Liver (tissue), 9 donors: Measurements from ENCODE around the gene SH2B3. TPM values are rescaled to one million over a fixed set of nuclear protein-coding genes. Genes with fewer than 3 reads are reported as not detected.

ENCODE experiments used
- DNase-seq: peaks from one replicate; pipeline ENCODE4 v3.0.0-alpha.2; 2017; ENCODE audit warnings: low spot score
- H3K27ac ChIP-seq, 2 donors: one replicate each; pipeline ENCODE4 v1.7.0; 2013; ENCODE audit warnings: inconsistent platforms in 2 of 2, low read length in 2 of 2, control low read depth in 1 of 2, low read depth in 1 of 2, mild to moderate bottlenecking in 1 of 2
- H3K27me3 ChIP-seq, 4 donors: one replicate each; pipeline versions ENCODE4 v1.6.1 to v1.7.0; 2013; ENCODE audit warnings: low read length in 3 of 4, inconsistent platforms in 1 of 4, mild to moderate bottlenecking in 1 of 4, moderate library complexity in 1 of 4; ENCODE audit not compliant: control insufficient read depth in 4 of 4, insufficient read depth in 4 of 4
- H3K36me3 ChIP-seq, 4 donors: one replicate each; pipeline versions ENCODE4 v1.6.1 to v1.7.0; 2013; ENCODE audit warnings: low read length in 3 of 4, mild to moderate bottlenecking in 3 of 4, low read depth in 1 of 4, moderate library complexity in 1 of 4; ENCODE audit not compliant: control insufficient read depth in 4 of 4, insufficient read depth in 3 of 4
- H3K4me1 ChIP-seq, 4 donors: one replicate each; pipeline versions ENCODE4 v1.6.1 to v1.7.0; 2013; ENCODE audit warnings: low read length in 3 of 4, mild to moderate bottlenecking in 3 of 4, moderate library complexity in 1 of 4; ENCODE audit not compliant: control insufficient read depth in 4 of 4, insufficient read depth in 4 of 4
- H3K4me3 ChIP-seq, 3 donors: one replicate each; pipeline versions ENCODE4 v1.6.1 to v1.7.0; 2013; ENCODE audit warnings: low read length in 3 of 3, control low read depth in 1 of 3, low read depth in 1 of 3, mild to moderate bottlenecking in 1 of 3
- H3K9ac ChIP-seq, 2 donors: one replicate each; pipeline ENCODE4 v1.7.0; 2013; ENCODE audit warnings: low read length in 2 of 2, mild to moderate bottlenecking in 2 of 2, moderate library complexity in 2 of 2, control low read depth in 1 of 2, low read depth in 1 of 2
- H3K9me3 ChIP-seq, 4 donors: one replicate each; pipeline versions ENCODE4 v1.6.1 to v1.7.0; 2013; ENCODE audit warnings: low read length in 3 of 4; ENCODE audit not compliant: control insufficient read depth in 4 of 4
- EGR1 ChIP-seq, 2 donors: IDR thresholded peaks; 2 replicates each; pipeline ENCODE4 v1.6.1; 2016 to 2018; ENCODE audit warnings: antibody characterized with exemption in 2 of 2, low read depth in 2 of 2
- FOXA1 ChIP-seq: IDR thresholded peaks from 2 replicates; pipeline ENCODE4 v1.6.1; 2016; ENCODE audit warnings: antibody characterized with exemption
- FOXA2 ChIP-seq: IDR thresholded peaks from 2 replicates; pipeline ENCODE4 v1.6.1; 2016; ENCODE audit warnings: antibody characterized with exemption
- GABPA ChIP-seq, 2 donors: IDR thresholded peaks in 1 of 2; conservative IDR thresholded peaks in 1 of 2; 2 replicates each; pipeline ENCODE4 v1.6.1; 2016; ENCODE audit warnings: antibody characterized with exemption in 2 of 2, mild to moderate bottlenecking in 1 of 2, moderate library complexity in 1 of 2
- HNF4A ChIP-seq, 2 donors: conservative IDR thresholded peaks; 2 replicates each; pipeline ENCODE4 v1.6.1; 2016; ENCODE audit warnings: antibody characterized with exemption in 2 of 2, mild to moderate bottlenecking in 2 of 2
- HNF4G ChIP-seq: IDR thresholded peaks from 2 replicates; pipeline ENCODE4 v1.6.1; 2016; ENCODE audit warnings: antibody characterized with exemption
- JUND ChIP-seq, 2 donors: IDR thresholded peaks; 2 replicates each; pipeline ENCODE4 v1.6.1; 2016; ENCODE audit warnings: antibody characterized with exemption in 2 of 2
- MAX ChIP-seq: IDR thresholded peaks from 2 replicates; pipeline ENCODE4 v1.6.1; 2016; ENCODE audit warnings: antibody characterized with exemption
- NR2F2 ChIP-seq: IDR thresholded peaks from 2 replicates; pipeline ENCODE4 v1.6.1; 2016; ENCODE audit warnings: antibody characterized with exemption
- RAD21 ChIP-seq, 2 donors: IDR thresholded peaks; 2 replicates each; pipeline ENCODE4 v1.6.1; 2016; ENCODE audit warnings: antibody characterized with exemption in 2 of 2, mild to moderate bottlenecking in 2 of 2
- REST ChIP-seq: IDR thresholded peaks from 2 replicates; pipeline ENCODE4 v1.6.1; 2016; ENCODE audit warnings: antibody characterized with exemption, mild to moderate bottlenecking
- RXRA ChIP-seq, 2 donors: IDR thresholded peaks; 2 replicates each; pipeline ENCODE4 v1.6.1; 2017 to 2018; ENCODE audit warnings: antibody characterized with exemption in 2 of 2, mild to moderate bottlenecking in 1 of 2
- SP1 ChIP-seq: IDR thresholded peaks from 2 replicates; pipeline ENCODE4 v1.6.1; 2018; ENCODE audit warnings: antibody characterized with exemption, mild to moderate bottlenecking
- TAF1 ChIP-seq: conservative IDR thresholded peaks from 2 replicates; pipeline ENCODE4 v1.6.1; 2016; ENCODE audit warnings: antibody characterized with exemption, mild to moderate bottlenecking
- YY1 ChIP-seq: IDR thresholded peaks from 2 replicates; pipeline ENCODE4 v1.6.1; 2016; ENCODE audit warnings: antibody characterized with exemption, mild to moderate bottlenecking
- WGBS: extraction: QIAGEN DNeasy Blood & Tissue Kit; methylation state at CpG from one replicate; pipeline ENCODE4 v1.1.7; 2013; 5-methylcytosine and 5-hydroxymethylcytosine counted together
- polyA plus RNA-seq, 2 donors: library from polyadenylated mRNA; stranded (reverse) in 1 of 2; unstranded in 1 of 2; fragments of 200-250 nt in 1 of 2; fragments of >200 nt in 1 of 2; fragmentation: Nextera tagmentation in 1 of 2; extraction: Ambion mirVana in 1 of 2; gene quantifications; one replicate each; pipeline versions ENCODE4 v1.2.1 to v1.2.3, GENCODE V29; 2013 to 2015
- total RNA-seq, 2 donors: library from RNA; depleted of rRNA; stranded (reverse); fragments of >200 nt; gene quantifications; one replicate each; pipeline ENCODE4 v1.2.3, GENCODE V29; 2014
- TF ChIP-seq, protein P1 (sequence below): IDR thresholded peaks from 2 replicates; pipeline ENCODE4 v1.6.1; 2016; ENCODE audit warnings: antibody characterized with exemption
- TF ChIP-seq, protein P2 (sequence below): fragments of 150-350 bp; IDR thresholded peaks from 2 replicates; pipeline ENCODE4 v1.5.1; 2017; ENCODE audit warnings: improper control_type of control experiment, low read depth, low read length; ENCODE audit not compliant: missing input control
- TF ChIP-seq, protein P3 (sequence below): IDR thresholded peaks from 2 replicates; pipeline ENCODE4 v1.6.1; 2016; ENCODE audit warnings: antibody characterized with exemption
- donor health status: healthy.
- donor health status: healthy.
- donor health status: healthy.
- donor health status: healthy.
- donor health status: healthy.

Gene SH2B3
- total and polyA plus RNA-seq, 4 donors = 4.4 to 18.7 (median 8.8) TPM

- DNase-seq = no peak
- Histone ChIP-seq H3K27me3 (no peaks in the 10 kb centered on the region), H3K27ac (no peak overlapping the region), H3K4me1 (peaks cover 0 to 9% (median 3%) of the 10 kb centered on the region in 4 donors), H3K36me3 (peaks cover 0 to 14% (median 8%) of the 10 kb centered on the region in 4 donors), H3K9ac (no peak overlapping the region), H3K9me3 (no peaks in the 10 kb centered on the region), H3K4me3 (no peak overlapping the region)
- TF ChIP-seq JUND (IDR thresholded peaks at IDR 0.05) (no peak), HNF4A (conservative IDR thresholded peaks at IDR 0.05) (no peak), FOXA1 (no peak)
- WGBS = 93% methylated on average over 30 of the region's 30 CpGs
Observed at GRCh38 chr12:111418594-111418880, 12.8 kb downstream of the SH2B3 start.

- no peak for TF ChIP-seq NR2F2
- no peak for TF ChIP-seq FOXA1
- no peak for TF ChIP-seq SP1
- no peak for TF ChIP-seq JUND (IDR thresholded peaks at IDR 0.05)
- no peak for TF ChIP-seq FOXA2
- no peak for TF ChIP-seq HNF4A (conservative IDR thresholded peaks at IDR 0.05)
- TF ChIP-seq GABPA (IDR thresholded peaks at IDR 0.05 in 1 of 2, conservative IDR thresholded peaks at IDR 0.05 in 1 of 2) = no peak
- TF ChIP-seq YY1 = no peak
- TF ChIP-seq, protein P1, sequence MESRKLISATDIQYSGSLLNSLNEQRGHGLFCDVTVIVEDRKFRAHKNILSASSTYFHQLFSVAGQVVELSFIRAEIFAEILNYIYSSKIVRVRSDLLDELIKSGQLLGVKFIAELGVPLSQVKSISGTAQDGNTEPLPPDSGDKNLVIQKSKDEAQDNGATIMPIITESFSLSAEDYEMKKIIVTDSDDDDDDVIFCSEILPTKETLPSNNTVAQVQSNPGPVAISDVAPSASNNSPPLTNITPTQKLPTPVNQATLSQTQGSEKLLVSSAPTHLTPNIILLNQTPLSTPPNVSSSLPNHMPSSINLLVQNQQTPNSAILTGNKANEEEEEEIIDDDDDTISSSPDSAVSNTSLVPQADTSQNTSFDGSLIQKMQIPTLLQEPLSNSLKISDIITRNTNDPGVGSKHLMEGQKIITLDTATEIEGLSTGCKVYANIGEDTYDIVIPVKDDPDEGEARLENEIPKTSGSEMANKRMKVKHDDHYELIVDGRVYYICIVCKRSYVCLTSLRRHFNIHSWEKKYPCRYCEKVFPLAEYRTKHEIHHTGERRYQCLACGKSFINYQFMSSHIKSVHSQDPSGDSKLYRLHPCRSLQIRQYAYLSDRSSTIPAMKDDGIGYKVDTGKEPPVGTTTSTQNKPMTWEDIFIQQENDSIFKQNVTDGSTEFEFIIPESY = no peak
- TF ChIP-seq, protein P2, sequence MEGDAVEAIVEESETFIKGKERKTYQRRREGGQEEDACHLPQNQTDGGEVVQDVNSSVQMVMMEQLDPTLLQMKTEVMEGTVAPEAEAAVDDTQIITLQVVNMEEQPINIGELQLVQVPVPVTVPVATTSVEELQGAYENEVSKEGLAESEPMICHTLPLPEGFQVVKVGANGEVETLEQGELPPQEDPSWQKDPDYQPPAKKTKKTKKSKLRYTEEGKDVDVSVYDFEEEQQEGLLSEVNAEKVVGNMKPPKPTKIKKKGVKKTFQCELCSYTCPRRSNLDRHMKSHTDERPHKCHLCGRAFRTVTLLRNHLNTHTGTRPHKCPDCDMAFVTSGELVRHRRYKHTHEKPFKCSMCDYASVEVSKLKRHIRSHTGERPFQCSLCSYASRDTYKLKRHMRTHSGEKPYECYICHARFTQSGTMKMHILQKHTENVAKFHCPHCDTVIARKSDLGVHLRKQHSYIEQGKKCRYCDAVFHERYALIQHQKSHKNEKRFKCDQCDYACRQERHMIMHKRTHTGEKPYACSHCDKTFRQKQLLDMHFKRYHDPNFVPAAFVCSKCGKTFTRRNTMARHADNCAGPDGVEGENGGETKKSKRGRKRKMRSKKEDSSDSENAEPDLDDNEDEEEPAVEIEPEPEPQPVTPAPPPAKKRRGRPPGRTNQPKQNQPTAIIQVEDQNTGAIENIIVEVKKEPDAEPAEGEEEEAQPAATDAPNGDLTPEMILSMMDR = no peak
- TF ChIP-seq RAD21 (IDR thresholded peaks at IDR 0.05) = no peak
- no peak for TF ChIP-seq EGR1 (IDR thresholded peaks at IDR 0.05; ENCODE audit: low read depth in 2 of 2)
- no peak for TF ChIP-seq TAF1
- TF ChIP-seq, protein P3, sequence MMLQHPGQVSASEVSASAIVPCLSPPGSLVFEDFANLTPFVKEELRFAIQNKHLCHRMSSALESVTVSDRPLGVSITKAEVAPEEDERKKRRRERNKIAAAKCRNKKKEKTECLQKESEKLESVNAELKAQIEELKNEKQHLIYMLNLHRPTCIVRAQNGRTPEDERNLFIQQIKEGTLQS = no peak
- TF ChIP-seq REST = no peak
- TF ChIP-seq MAX = no peak
- TF ChIP-seq RXRA (IDR thresholded peaks at IDR 0.05) = no peak
- TF ChIP-seq HNF4G = no peak
- Histone ChIP-seq H3K4me3 (no peak overlapping the region), H3K27ac (no peak overlapping the region), H3K27me3 (no peaks in the 10 kb centered on the region), H3K36me3 (peaks cover 0 to 14% (median 8%) of the 10 kb centered on the region in 4 donors), H3K9ac (no peak overlapping the region), H3K9me3 (no peaks in the 10 kb centered on the region), H3K4me1 (peaks cover under 1 to 8% (median 7%) of the 10 kb centered on the region in 4 donors)
- WGBS = 94% methylated on average over 5 of the region's 5 CpGs
- no peak for DNase-seq
Observed at GRCh38 chr12:111419784-111420183, 14.1 kb downstream of the SH2B3 start.
